ENCODE measurements around the gene LPXN. TPM values are rescaled to one million over a fixed set of nuclear protein-coding genes. Genes with fewer than 3 reads are reported as not detected.

Gene LPXN
- total RNA-seq, result 10 to 100 TPM; 12.3 to 66.0 (median 18.2) TPM

- Histone ChIP-seq H3K36me3 (no peaks in the 10 kb centered on the region), H3K27ac (peak within 1 kb of the TSS; percentile 98 to 100 (median 100)), H3K4me1 (peaks cover 0 to 35% (median 15%) of the 10 kb centered on the region in 4 donors), H3K27me3 (no peaks in the 10 kb centered on the region), H3K9me3 (no peaks in the 10 kb centered on the region), H3K4me3 (peak within 1 kb of the TSS; percentile 44 to 93 (median 90))
- peak in 2 of 3 donors; percentile 85 to 86 for DNase-seq
- TF ChIP-seq CTCF (IDR thresholded peaks at IDR 0.05) (no peak), POLR2A (IDR thresholded peaks at IDR 0.05) (peak in 1 of 2 donors; percentile 29)
Measured at GRCh38 chr11:58575377-58576020, at the start of gene LPXN. TSS of gene LPXN (minus strand) at chr11:58575856. CDS start at chr11:58575772, 84 bp downstream.

- no peak overlapping the region for H3K27ac ChIP-seq
- TF ChIP-seq CTCF (IDR thresholded peaks at IDR 0.05), result no peak
- no peak for TF ChIP-seq POLR2A (IDR thresholded peaks at IDR 0.05)
- peaks cover 0 to 52% (median 0%) of the 10 kb centered on the region in 3 donors for H3K36me3 ChIP-seq
- no peak overlapping the region for H3K4me3 ChIP-seq
- no peak for DNase-seq
- H3K4me1 ChIP-seq, result peaks cover 0 to 5% (median 0%) of the 10 kb centered on the region in 4 donors
- no peaks in the 10 kb centered on the region for H3K27me3 ChIP-seq
- no peaks in the 10 kb centered on the region for H3K9me3 ChIP-seq
Measured at GRCh38 chr11:58625086-58625485, 49.4 kb upstream of the LPXN start.

GRCh38 chr11:58622344-58622743, 46.7 kb upstream of the LPXN start, which contains the start of gene CNTF:
TSS of gene CNTF (plus strand) at chr11:58622665. CDS start at chr11:58622753, 88 bp downstream.
- H3K27ac ChIP-seq, result no peak within 1 kb of the TSS
- no peaks in the 10 kb centered on the region for H3K27me3 ChIP-seq
- H3K4me3 ChIP-seq, result no peak within 1 kb of the TSS
- no peak for DNase-seq
- no peaks in the 10 kb centered on the region for H3K9me3 ChIP-seq
- no peaks in the 10 kb centered on the region for H3K4me1 ChIP-seq
- H3K36me3 ChIP-seq, result peaks cover 0 to 79% (median 0%) of the 10 kb centered on the region in 3 donors
- TF ChIP-seq POLR2A (IDR thresholded peaks at IDR 0.05) (no peak), CTCF (IDR thresholded peaks at IDR 0.05) (no peak)

GRCh38 chr11:58621586-58622262, 46.1 kb upstream of the LPXN start:
- Histone ChIP-seq H3K27ac (no peak overlapping the region), H3K4me1 (no peaks in the 10 kb centered on the region), H3K9me3 (no peaks in the 10 kb centered on the region), H3K4me3 (no peak overlapping the region), H3K27me3 (no peaks in the 10 kb centered on the region), H3K36me3 (peaks cover 0 to 85% (median 0%) of the 10 kb centered on the region in 3 donors)
- no peak for TF ChIP-seq CTCF (IDR thresholded peaks at IDR 0.05)
- no peak for TF ChIP-seq POLR2A (IDR thresholded peaks at IDR 0.05)
- no peak for DNase-seq

- H3K4me3 ChIP-seq, result no peak overlapping the region
- H3K9me3 ChIP-seq, result no peaks in the 10 kb centered on the region
- H3K4me1 ChIP-seq, result no peaks in the 10 kb centered on the region
- no peak overlapping the region for H3K27ac ChIP-seq
- H3K36me3 ChIP-seq, result peaks cover 0 to 96% (median 0%) of the 10 kb centered on the region in 3 donors
- H3K27me3 ChIP-seq, result no peaks in the 10 kb centered on the region
- TF ChIP-seq POLR2A (IDR thresholded peaks at IDR 0.05) (no peak), CTCF (IDR thresholded peaks at IDR 0.05) (peak in 3 of 6 experiments; percentile 28 to 50 (median 31))
- DNase-seq, result no peak
Measured at GRCh38 chr11:58617976-58618557, 42.4 kb upstream of the LPXN start.

Measured in Peyer's patch (tissue), 4 donors.